Measurements from ENCODE around the gene HS3ST5.
"Not testable (repeated sequence)": the region's sequence is repeated elsewhere in the genome, so short reads cannot be mapped to it uniquely, and the experiment has no call there.

The HS3ST5 gene

DNA sequence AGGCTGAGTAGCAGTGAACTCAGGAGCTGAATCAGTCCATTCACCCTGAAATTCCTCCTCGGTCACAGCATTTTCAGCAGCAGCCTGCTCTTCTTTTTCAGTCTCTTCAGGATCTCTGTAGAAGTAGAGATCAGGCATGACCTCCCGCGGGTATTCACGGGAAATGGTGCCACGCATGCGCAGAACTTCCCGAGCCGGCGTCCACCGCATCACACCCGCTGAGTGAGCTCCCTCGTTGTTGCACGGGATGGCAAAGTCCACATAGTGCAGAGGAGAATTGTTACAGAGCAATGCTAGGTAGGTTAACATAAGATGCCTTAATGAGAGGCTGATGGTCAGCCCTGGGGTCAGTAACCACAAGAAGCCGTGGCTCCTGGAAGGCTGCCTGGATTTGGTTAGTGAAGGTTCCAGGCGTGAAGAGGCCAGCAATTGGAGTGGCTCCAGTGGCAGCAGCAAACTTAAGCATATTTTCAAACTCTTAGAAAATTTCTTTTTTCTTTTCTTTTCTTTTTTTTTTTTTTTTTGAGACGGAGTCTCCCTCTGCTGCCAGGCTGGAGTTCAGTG lies 258.4 kb downstream of the HS3ST5 start:
- no peak for DNase-seq

DNA sequence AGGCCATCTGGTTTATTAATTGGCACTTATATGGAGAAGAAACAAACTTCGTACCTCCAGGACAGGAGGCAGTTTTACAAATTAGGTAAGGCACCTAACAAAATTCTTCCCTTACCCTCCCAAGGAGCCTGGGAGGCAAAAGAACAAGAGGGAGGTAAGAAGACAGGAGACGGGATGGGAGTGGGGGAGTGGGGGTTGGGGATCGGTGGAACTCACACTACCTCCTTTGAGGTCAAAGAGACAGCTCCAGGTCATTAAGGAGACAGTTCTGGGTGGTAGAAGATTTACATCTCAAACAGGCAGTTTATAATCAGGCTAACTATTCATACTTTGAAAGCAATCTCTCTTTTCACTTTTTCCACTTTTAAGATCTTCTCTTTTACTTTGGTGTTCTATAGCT lies 259.6 kb downstream of the HS3ST5 start:
- no peak for DNase-seq

- DNase-seq, result no peak
These were observed 261.1 kb downstream of the HS3ST5 start for GRCh38 chr6:114081730-114082129.

DNA sequence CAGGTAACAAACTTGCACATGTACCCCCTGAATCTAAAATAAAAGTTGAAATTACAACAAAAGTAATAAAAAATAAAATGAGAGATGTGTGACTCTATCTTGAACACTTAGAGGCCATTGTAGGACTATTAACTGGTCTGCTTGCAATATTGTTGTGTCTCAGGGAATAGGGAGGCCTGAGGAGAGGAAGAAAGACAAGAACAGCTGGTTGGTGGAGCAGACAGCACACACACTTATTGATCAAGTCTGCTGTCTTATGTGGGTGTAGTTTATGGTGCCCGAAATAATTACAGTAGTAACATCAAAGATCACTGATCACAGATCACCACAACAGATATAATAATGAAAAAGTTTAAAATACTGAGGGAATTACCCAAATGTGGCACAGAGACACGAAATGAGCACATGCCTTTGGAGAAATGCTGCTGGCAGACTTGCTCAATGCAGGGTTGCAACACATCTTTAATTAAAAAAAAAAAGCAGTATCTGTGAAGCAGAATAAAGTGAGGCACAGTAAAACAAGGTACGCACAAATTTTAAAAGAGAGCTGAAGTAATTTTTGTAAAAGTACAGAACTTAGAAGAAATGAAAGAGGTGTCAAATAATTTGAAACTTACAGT lies 261.8 kb downstream of the HS3ST5 start:
- no peak for DNase-seq

DNA sequence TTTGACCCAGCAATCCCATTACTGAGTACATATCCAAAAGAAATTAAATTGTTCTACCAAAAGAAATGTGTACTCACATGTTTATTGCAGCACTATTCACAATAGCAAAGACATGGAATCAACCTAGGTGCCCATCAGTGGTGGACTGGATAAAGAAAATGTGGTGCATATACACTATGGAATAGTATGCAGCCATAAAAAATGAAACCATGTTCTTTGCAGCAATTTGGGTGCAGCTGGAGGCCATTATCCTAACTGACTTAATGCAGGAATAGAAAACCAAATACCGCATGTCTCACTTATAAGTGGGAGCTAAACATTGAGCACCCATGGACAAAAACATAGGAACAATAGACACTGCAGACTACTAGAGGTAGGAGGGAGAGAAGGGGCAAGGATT lies 262.4 kb downstream of the HS3ST5 start:
- not testable (repeated sequence) for DNase-seq

- no peak for DNase-seq
These were observed 267.0 kb downstream of the HS3ST5 start for GRCh38 chr6:114075777-114076176.

GRCh38 chr6:114075300-114075699 lies 267.5 kb downstream of the HS3ST5 start:
- DNase-seq, result no peak

GRCh38 chr6:114068771-114069170 lies 274.1 kb downstream of the HS3ST5 start:
- no peak for DNase-seq

DNA sequence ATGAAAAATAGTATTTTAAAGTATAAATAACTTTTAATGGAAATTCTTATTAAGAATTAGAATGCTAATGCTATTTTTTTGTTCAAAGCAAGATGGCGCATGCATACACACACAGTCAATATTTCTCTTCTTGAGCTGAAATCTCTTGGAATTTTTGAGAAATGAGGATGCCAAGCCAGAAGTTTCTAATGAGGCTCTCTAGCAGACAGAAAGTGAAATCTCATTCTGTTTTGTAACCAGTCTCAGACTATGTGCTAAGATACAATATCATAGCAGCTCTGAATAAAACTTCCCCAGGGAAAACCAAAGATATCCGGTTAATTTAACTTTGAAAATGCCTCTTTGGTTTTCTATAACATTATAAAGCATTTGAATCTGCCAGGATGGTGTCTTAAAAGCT lies 274.7 kb downstream of the HS3ST5 start:
- DNase-seq, result no peak

GRCh38 chr6:114064862-114065261 lies 278.0 kb downstream of the HS3ST5 start:
- no peak for DNase-seq

DNA sequence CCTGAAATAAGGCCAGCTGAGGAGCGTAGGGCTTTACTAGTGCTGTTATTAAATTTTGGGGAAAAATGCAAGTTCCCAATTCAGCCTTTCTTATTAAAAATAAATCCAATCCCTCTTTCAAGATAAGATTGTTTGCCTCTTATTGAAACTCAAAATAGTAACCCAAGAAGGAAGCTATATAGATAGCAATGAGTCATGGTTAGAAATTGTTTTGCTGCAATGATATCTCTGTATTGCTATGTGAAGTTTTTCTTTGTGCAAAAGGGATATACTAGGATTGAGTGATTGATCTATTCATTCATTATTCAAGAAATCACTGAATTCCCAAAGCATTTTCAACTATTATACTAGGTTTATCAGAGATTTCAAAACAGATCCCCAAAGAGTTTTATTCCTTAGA lies 278.9 kb downstream of the HS3ST5 start:
- DNase-seq, result no peak

- no peak for DNase-seq
These were observed 280.6 kb downstream of the HS3ST5 start for GRCh38 chr6:114062199-114062598.

GRCh38 chr6:114061741-114062140 lies 281.1 kb downstream of the HS3ST5 start:
- DNase-seq, result no peak

GRCh38 chr6:114061116-114061515 lies 281.7 kb downstream of the HS3ST5 start:
- no peak for DNase-seq

DNA sequence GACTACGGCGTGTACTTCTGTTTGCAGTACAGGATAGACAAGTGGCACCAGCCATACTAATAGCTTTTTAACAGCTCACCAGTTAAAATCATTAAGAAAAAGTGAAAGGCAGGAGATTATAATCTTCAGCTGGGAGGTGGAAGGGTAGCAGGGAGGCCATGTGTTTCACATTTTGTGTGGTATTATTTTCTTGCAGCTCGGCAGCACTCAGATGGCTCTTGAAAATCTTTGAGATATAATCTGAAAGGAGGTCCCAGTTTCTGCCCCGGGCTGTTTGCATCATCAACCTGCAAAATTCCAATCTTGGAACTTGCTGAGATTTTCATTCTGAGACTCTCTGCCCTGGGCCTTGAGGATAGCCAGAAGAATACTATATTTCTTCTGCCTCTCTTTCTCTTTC lies 284.4 kb downstream of the HS3ST5 start:
- no peak for DNase-seq

- DNase-seq, result no peak
These were observed 287.1 kb downstream of the HS3ST5 start for GRCh38 chr6:114055763-114056162.

DNA sequence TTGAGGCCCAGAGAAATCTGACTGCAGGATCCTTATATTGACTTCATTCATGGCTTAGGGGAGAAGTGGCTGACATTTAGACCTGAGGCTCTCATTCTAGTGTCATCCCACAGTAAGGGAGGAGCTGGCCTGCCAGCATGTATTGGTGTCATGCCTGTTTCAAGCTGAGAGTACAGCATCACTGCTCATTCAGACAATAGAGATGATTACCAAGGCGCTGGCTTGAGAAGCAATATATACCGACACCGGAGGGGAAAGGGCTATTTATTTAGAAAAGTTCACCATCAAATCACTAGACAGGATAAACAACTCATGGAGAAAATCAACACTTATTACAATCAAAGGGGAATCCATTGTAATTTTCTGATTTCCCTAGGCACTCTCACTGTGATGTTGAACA lies 287.5 kb downstream of the HS3ST5 start:
- no peak for DNase-seq

- no peak for DNase-seq
These were observed 289.0 kb downstream of the HS3ST5 start for GRCh38 chr6:114053791-114054190.

DNA sequence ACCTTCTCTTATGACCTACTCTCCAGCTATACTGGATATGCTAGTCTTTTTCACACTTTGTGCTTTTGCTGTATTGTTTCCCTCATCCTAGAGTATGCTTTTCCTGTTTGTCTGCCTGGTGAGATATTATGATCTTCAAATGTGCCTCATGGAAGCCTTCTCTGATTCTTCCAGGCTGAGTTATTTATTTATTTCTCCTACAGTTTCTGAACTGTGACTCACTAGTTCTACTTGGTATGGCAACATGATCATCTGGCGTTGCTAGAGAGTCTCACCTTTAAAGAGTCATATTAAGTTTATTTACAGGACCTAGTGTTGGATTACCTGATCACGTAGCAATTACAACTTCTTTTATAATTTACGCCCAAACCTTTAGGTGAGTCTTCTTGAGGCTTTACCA lies 290.7 kb downstream of the HS3ST5 start:
- DNase-seq, result no peak

GRCh38 chr6:114051031-114051430 lies 291.8 kb downstream of the HS3ST5 start:
- DNase-seq, result no peak

DNA sequence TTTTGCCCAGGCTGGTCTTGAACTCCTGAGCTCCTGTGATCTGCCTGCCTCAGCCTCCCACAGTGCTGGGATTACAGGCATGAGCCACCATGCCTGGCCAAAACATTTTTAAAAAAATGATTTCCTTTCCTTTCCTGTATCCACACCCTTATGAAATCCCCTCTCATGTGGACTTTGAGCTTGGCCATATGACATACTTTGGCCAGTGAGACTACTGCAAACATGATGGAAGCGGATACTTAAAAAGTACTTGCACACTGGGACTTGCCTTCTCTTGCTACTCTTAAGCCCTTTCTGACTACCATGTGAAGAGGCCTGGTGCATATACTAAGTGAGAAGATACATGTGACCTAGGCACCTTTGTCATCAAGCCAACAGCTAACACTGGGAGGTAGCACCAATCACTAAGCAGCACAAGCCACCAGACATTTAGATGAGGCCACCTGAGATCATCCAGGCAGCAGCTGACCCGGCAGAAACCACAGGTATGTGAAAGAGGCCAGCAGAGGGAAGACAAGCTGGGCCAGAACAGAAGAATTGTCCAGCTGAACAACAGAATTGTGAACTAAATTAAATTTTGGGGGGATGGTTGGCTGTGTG lies 293.4 kb downstream of the HS3ST5 start:
- no peak for DNase-seq

GRCh38 chr6:114044566-114044965 lies 298.3 kb downstream of the HS3ST5 start:
- not testable (repeated sequence) for DNase-seq

GRCh38 chr6:114042267-114043016 lies 300.4 kb downstream of the HS3ST5 start:
- DNase-seq, result no peak

DNA sequence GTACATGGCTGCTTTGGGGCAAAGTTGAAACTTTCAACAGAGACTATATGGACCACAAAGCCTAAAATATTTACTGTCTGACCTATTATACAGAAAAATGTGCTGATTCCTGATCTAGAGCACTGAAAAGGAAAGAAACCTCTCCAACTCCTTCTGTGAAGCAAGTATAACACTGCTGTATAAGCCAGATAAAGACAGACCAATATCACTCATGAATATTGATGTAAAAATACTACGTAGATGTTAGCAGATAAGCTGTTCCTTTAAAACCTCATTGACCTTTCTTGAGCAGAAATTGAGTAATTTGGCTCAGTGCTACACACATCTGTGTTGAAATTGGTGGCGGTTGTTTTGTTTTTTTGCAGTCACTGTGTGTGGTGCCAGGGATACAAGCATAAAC lies 302.0 kb downstream of the HS3ST5 start:
- DNase-seq, result no peak

All from NCI-H2107 (cell line).